Erythroblast (primary cell): ENCODE results near the gene FOXP1.

ENCODE experiments used
- GATA1 ChIP-seq: IDR thresholded peaks from 2 replicates; pipeline ENCODE4 v1.6.1; 2011; ENCODE audit warnings: low read depth, mild to moderate bottlenecking, control low read depth, low read length, moderate library complexity
- POLR2A ChIP-seq: IDR thresholded peaks from 2 replicates; pipeline ENCODE4 v1.6.1; 2011; ENCODE audit warnings: mild to moderate bottlenecking, low read length

DNA sequence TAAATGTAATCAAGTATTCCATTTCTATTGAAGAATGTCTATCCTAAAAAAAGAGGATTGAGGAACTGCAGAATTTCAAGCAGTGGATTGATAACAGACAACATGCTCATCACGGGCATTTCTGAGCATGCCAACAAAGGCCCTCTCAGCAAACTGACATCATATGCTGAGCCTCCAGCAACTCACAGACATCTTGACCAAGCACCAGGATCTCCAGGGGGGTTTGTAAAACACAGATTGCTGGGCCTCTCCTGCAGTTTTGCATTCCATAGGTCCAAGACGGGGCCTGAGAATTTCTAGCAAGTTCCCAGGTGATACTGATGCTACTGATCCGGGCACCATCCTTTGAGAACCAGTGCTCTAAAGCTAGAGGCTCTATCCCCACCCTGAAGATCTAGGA is 85.0 kb downstream of the FOXP1 start:
- TF ChIP-seq POLR2A, result no peak
- TF ChIP-seq GATA1, result no peak
